ENCODE data around the gene NECAP2. TPM values are rescaled to one million over a fixed set of nuclear protein-coding genes. Genes with fewer than 3 reads are reported as not detected.

NECAP2 gene
- total RNA-seq, 2 donors from 2014 or later: 46.4 to 57.7 TPM

GRCh38 chr1:16396591-16396990, 43.9 kb upstream of the NECAP2 start:
- intact Hi-C loops (cut with DNase I): no loop called here
- H3K9ac ChIP-seq (ENCODE audit: low read depth in 2 of 2, low read length in 2 of 2): no peak overlapping the region
- H3K4me3 ChIP-seq: no peak overlapping the region
- TF ChIP-seq CTCF (IDR thresholded peaks at IDR 0.05): no peak
- no peak overlapping the region for H3K27ac ChIP-seq
- no peaks in the 10 kb centered on the region for H3K9me3 ChIP-seq
- no peaks in the 10 kb centered on the region for H3K4me1 ChIP-seq
- no peak for DNase-seq
- H3K36me3 ChIP-seq: no peaks in the 10 kb centered on the region
- H3K27me3 ChIP-seq: no peaks in the 10 kb centered on the region

GRCh38 chr1:16397120-16397519, 43.4 kb upstream of the NECAP2 start:
- Histone ChIP-seq H3K4me3 (no peak overlapping the region), H3K4me1 (no peaks in the 10 kb centered on the region), H3K27me3 (no peaks in the 10 kb centered on the region), H3K9ac (ENCODE audit: low read depth in 2 of 2, low read length in 2 of 2) (no peak overlapping the region), H3K9me3 (no peaks in the 10 kb centered on the region), H3K36me3 (no peaks in the 10 kb centered on the region), H3K27ac (no peak overlapping the region)
- TF ChIP-seq CTCF (IDR thresholded peaks at IDR 0.05): no peak
- intact Hi-C loops (cut with DNase I): no loop called here
- no peak for DNase-seq

GRCh38 chr1:16398371-16398953, 42.1 kb upstream of the NECAP2 start:
- TF ChIP-seq CTCF (IDR thresholded peaks at IDR 0.05): no peak
- no peak for DNase-seq
- Histone ChIP-seq H3K36me3 (no peaks in the 10 kb centered on the region), H3K9ac (ENCODE audit: low read depth in 2 of 2, low read length in 2 of 2) (no peak overlapping the region), H3K9me3 (no peaks in the 10 kb centered on the region), H3K4me3 (no peak overlapping the region), H3K27me3 (no peaks in the 10 kb centered on the region), H3K4me1 (no peaks in the 10 kb centered on the region), H3K27ac (no peak overlapping the region)
- intact Hi-C loops (cut with DNase I): no loop called here

GRCh38 chr1:16402742-16403141, 37.8 kb upstream of the NECAP2 start:
- Histone ChIP-seq H3K4me3 (no peak overlapping the region), H3K9ac (ENCODE audit: low read depth in 2 of 2, low read length in 2 of 2) (no peak overlapping the region), H3K9me3 (no peaks in the 10 kb centered on the region), H3K27me3 (no peaks in the 10 kb centered on the region), H3K4me1 (no peaks in the 10 kb centered on the region), H3K27ac (no peak overlapping the region), H3K36me3 (no peaks in the 10 kb centered on the region)
- intact Hi-C loops (cut with DNase I): no loop called here
- TF ChIP-seq CTCF (IDR thresholded peaks at IDR 0.05): no peak
- no peak for DNase-seq

- no peaks in the 10 kb centered on the region for H3K36me3 ChIP-seq
- no peak for DNase-seq
- no peak overlapping the region for H3K4me3 ChIP-seq
- intact Hi-C loops (cut with DNase I): no loop called here
- H3K9ac ChIP-seq (ENCODE audit: low read depth in 2 of 2, low read length in 2 of 2): no peak overlapping the region
- no peaks in the 10 kb centered on the region for H3K27me3 ChIP-seq
- no peak overlapping the region for H3K27ac ChIP-seq
- no peaks in the 10 kb centered on the region for H3K9me3 ChIP-seq
- no peaks in the 10 kb centered on the region for H3K4me1 ChIP-seq
- no peak for TF ChIP-seq CTCF (IDR thresholded peaks at IDR 0.05)
Observed at GRCh38 chr1:16405441-16405840, 35.1 kb upstream of the NECAP2 start.

All from colonic mucosa (tissue), 4 donors.